ENCODE results near the gene RCAN2.

DNA sequence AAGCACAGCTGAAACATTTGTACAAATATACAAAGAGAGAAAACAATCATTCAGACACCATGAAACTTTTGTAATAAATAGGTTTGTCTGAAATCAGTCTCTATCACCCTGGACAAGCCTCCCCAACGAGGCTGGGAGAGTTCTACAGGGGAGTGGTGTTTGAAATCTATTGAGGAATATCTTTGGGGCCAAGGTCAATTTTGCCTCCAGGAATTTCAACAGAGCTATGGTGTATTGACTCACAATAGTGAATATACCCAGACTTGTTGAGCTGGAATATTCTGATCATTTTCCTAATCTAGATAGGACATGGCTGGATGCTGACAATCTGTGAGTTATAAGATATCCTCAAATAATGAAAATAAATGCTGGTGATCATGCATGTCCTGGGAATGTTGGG, 269.0 kb downstream of the RCAN2 start:
- TF ChIP-seq, protein P1, sequence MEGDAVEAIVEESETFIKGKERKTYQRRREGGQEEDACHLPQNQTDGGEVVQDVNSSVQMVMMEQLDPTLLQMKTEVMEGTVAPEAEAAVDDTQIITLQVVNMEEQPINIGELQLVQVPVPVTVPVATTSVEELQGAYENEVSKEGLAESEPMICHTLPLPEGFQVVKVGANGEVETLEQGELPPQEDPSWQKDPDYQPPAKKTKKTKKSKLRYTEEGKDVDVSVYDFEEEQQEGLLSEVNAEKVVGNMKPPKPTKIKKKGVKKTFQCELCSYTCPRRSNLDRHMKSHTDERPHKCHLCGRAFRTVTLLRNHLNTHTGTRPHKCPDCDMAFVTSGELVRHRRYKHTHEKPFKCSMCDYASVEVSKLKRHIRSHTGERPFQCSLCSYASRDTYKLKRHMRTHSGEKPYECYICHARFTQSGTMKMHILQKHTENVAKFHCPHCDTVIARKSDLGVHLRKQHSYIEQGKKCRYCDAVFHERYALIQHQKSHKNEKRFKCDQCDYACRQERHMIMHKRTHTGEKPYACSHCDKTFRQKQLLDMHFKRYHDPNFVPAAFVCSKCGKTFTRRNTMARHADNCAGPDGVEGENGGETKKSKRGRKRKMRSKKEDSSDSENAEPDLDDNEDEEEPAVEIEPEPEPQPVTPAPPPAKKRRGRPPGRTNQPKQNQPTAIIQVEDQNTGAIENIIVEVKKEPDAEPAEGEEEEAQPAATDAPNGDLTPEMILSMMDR (IDR thresholded peaks at IDR 0.05), result no peak
- TF ChIP-seq POLR2A (IDR thresholded peaks at IDR 0.05) (no peak), POLR2AphosphoS5 (IDR thresholded peaks at IDR 0.05) (no peak)
